PC-3 (cell line): Measurements from ENCODE around the gene MACROH2A1.

Experiments
- CTCF ChIP-seq: fragments of 300-600 bp; sonication (generic); conservative IDR thresholded peaks from 2 replicates; pipeline ENCODE4 v1.5.1; 2017; ENCODE audit warnings: antibody characterized with exemption, low read depth, mild to moderate bottlenecking, low read length
- EZH2 ChIP-seq: fragments of 300-600 bp; sonication (generic); IDR thresholded peaks from one replicate; pipeline ENCODE4 v1.6.1; 2017; ENCODE audit warnings: antibody characterized with exemption, mild to moderate bottlenecking, low read length; ENCODE audit not compliant: unreplicated experiment
- EZH2phosphoT487 ChIP-seq: fragments of 300-600 bp; sonication (generic); IDR thresholded peaks from 2 replicates; pipeline ENCODE4 v1.6.1; 2018; ENCODE audit warnings: mild to moderate bottlenecking, antibody characterized with exemption, low read length, borderline replicate concordance

- TF ChIP-seq EZH2 (no peak), CTCF (no peak), EZH2phosphoT487 (no peak)
Measured at GRCh38 chr5:135432113-135432512, 33.1 kb upstream of the MACROH2A1 start.
